Stimulated activated CD4-positive, alpha-beta T cell treated with anti-CD3 and anti-CD28 coated beads, Interleukin-4, amount 100 ng/mL, for 48 hours (primary cell): ENCODE results near the gene SLC49A3.

ENCODE experiments used
- DNase-seq, 2 donors: peaks; one replicate each; pipeline ENCODE4 v3.0.0-alpha.2; 2020; ENCODE audit warnings: low read depth in 2 of 2

The SLC49A3 gene

DNA sequence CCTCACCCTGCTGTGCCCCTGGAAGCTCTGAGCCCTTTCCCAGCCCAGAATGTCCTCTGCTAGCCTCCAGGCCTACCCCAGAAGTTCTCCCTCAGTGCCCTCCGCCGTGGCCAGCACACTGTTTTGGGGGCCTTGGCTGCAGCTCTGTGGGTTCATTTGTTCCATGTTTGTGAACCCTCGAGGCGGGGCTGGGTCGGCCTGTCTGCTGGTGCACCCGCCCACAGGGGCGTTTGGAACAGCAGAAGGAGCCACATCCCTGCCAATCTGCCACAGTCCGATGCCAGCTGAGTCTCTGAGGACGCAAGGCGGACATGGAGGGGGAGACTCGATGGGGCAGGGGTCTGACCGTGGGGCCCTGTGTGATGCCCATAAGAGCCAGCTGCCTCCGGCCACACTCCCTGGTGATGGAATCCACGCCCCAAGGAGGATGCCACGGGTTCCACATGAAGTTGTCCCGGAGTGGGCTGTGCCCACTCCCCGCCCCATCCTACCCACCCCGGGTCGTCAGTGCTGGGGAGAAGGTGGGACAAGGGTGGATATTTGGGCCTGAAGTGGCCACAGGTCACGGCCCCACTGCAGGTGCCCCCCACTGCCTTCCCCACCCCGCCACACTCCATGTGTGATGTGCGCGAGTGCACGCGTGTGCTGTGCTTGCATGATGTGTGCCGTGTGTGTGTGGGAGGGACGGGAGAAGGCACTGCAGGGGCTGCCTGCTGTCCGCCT is 22.0 kb downstream of the SLC49A3 start:
- no peak for DNase-seq

DNA sequence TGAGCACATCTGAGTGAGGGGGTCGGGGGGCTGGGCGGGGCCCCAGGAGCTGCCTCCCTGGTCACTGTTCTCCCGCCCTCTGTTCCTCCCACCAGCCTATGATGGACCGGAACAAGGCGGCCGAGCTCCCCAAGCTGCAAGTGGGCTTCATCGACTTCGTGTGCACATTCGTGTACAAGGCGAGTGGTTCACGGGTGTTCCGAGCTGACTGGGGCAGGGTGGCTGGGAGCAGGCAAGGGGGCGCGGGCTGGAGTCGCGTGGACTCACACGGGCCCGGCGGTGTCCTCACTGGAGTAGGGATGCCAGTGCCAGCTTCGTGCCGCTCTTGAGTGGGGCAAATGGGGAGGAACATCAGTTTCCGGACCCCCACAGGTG is 22.5 kb downstream of the SLC49A3 start:
- no peak for DNase-seq

DNA sequence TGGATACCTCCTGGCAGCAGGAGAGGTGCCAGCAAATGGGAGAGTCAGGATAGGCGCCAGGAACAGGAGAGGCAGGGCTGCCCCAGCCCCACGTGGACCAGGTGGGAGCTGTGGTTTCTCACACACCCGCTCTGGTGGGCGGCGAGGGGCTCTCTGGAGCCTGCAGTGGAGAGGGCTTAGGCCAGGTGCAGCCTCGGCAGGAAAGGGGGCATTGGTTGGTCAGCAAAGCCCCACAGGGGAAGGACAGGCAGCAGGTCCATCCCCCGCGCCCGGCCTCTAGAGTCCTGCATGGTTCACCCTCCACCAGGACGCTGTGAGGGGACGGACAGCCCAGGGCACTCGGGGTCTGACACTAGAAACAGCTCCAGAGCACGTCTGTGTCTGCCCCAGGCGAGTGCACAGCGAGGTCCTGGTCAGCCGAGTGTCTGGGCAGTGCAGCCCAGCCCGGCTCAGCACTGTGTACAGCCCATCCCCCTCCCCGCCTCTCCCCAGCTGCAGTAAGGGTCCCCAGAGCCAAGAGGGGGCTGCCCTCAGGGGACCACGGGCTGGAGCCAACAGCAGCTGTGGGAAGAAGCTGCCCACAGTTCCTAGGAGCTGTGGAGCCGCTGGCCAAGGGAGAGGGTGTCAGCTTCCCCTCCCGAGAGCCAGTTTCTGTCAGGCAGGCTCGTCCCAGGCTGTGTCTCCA is 23.1 kb downstream of the SLC49A3 start:
- DNase-seq: no peak

DNA sequence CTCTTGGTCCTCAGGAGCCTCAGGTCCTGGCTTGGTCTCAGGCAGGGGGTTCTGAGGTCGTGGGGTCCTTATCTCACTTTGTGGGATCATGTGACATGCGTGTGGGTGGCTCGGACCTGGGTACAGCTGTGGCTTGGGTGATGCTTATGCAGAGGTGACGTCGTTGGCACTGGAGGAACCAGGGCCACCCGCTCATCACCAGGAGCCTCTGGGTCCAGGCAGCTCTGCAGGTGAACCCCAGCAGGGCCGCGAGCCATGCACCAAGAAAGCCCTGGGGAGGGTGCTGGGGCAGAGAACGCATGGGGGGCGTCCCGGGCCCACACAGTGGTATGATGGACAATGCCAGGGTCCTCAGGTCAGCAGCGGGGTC is 23.6 kb downstream of the SLC49A3 start:
- no peak for DNase-seq

DNA sequence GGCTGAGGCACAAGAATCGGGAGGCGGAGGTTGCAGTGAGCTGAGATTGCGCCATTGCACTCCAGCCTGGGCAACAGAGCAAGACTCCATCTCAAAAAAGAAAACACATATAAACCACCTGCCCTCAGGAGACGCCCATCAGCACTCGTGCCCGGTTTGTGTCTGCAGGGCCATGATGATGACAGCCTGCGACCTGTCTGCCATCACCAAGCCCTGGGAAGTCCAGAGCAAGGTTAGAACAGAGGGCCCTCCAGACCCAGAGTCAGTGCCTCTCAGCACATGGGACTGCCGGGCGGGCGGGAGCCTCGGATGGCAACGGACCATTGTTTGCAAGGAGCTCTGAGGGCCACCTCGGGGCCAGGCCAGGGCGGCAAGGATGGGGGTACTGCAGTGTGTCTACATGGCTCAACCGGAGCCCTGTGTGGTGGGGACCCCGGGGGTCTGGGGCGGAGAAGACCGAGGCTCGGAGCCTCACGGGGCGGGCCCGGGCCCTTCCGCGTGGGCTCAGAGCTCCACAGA is 24.2 kb downstream of the SLC49A3 start:
- no peak for DNase-seq

DNA sequence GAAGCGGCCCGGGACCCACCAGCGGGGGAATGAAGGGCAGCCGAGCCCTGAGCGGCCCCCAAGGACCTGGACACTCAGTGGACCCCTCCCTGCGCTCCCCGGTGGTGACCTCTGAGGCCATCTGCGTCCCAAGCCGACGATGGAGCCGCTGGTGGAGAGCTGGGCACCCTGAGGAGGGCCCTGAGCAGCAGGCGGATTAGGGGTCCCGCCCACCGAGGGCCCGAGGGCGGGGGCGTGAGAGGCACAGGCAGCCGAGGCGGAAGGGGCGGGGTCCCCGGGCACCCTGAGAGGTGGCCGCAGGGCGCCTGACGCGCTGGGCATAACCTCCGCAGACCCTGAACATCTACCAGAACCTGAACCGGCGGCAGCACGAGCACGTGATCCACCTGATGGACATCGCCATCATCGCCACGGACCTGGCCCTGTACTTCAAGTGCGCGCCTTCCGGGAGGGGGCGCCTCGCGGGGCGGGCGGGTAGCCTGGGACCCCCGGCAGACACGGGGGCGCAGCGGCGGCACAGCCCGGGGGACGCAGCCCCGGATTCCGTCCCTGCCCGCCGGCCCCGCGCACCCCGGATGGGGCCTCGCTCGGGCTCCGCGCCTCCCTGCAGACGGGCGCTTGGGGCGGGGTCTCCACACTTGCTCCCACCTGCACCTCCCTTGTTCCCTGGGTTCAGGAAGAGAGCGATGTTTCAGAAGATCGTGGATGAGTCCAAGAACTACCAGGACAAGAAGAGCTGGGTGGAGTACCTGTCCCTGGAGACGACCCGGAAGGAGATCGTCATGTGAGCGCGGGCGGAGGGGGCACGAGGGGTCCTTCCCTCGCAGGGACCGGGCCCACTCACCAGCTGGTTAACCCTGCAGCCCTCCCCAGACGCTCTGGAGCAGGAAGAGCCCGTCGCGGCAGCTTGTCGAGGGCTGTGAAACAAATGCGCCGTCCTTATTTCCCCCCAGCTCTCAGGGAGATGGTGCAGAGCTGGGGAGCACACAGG is 25.2 kb downstream of the SLC49A3 start:
- peak; percentile 61 to 66 for DNase-seq

DNA sequence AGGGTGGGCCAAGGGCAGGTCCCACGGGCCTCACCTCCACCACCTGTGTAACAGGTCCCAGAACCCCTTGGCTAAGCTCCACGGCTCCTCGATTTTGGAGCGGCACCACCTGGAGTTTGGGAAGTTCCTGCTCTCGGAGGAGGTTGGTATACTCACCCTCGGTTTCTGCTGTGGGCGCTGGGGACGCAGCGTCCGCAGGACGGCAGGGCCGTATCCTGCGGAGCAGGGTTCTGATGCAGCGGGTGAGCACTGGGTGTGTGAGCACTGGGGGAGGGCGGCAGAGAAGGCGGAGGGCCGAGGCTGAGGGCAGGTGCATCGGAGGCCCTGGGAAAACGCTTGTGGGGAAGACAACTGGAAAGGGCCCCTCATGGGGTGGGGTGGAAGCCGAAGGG is 25.9 kb downstream of the SLC49A3 start:
- no peak for DNase-seq

DNA sequence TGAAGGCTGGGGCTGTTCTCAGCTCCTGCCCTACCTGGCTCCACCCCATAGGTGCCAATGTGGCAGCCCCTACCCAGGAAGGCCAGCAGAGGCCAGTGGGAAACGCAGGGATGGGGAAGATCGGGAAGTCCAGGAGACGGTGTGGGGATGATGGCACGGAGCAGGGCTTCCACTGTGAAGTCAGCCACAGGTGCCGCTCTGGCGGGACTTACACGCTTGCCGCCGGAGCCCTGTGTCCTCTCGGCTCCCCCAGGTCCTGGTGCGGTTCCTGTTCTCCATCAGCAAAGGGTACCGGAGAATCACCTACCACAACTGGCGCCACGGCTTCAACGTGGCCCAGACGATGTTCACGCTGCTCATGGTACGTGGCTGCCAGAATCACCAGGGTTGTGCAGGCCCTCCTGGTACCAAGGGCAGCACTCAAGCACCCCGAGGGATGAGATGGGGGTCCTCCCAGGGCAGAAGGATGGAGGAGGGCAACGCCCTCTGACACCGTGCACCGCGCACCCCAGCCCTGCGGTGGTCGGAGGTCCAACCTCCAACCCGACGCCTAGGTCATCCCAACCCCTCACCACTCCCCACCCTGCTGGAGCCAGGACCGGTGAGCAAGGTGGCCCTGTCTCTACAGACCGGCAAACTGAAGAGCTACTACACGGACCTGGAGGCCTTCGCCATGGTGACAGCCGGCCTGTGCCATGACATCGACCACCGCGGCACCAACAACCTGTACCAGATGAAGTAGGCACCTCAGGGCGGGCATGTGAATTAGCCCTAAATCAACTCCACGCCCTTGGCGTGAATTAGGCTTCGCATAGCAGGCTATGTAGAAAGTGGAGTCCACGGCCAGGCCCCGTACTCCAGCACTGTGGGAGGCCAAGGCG is 26.8 kb downstream of the SLC49A3 start:
- DNase-seq: no peak

DNA sequence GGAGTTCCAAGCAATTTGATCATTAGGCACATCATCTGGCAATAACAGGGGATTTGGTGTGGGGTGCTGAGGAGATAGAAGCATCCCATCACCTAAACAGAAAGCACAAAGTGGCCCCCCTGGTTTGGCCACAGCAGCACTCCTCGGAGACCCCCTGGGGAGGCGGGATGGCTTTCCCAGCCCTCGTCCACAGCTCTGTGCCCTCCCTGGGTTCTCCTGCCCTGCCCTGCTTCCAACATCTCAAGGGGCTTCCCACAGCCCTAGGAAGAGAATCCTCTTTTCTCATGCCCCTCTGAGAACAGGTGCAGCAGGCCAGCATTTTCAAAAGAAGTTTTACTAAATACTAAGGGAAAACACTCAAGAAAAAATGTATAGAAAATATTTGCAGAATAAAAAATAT is 27.7 kb downstream of the SLC49A3 start:
- DNase-seq: no peak

DNA sequence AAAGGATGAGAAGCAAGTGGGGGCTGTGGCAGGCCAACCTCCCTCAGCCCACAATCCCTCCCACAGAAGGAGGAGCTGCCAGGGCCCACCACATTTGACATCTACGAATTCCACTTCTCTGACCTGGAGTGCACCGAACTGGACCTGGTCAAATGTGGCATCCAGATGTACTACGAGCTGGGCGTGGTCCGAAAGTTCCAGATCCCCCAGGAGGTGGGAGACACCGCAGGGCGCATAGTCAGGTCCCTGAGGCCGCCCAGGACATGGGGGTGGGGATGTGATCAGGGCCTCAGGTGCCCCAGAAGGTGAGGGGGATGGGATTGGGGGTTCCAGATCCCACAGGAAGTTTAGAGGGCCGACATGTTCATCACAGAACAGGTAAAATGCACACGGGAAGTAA is 28.6 kb downstream of the SLC49A3 start:
- DNase-seq: no peak

DNA sequence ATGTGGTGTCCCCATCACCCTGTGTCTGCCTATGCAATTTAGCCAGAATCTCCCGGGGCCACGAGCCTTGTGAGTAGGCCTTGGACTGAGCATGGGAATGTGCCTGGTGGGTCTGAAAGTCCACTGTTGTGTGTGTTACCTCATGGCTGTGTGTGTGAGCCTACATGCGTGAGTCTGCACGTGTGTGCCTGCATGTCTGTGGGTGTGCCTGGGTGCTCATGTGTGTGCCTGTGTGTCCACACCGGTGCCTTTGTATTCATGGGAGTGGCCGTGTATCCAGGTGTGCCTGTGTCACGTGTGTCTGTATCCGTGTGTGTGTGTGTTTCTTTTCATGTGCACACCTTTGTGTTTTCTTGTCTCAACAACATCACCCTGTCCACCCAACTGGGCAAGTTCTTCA is 29.1 kb downstream of the SLC49A3 start:
- DNase-seq: no peak

DNA sequence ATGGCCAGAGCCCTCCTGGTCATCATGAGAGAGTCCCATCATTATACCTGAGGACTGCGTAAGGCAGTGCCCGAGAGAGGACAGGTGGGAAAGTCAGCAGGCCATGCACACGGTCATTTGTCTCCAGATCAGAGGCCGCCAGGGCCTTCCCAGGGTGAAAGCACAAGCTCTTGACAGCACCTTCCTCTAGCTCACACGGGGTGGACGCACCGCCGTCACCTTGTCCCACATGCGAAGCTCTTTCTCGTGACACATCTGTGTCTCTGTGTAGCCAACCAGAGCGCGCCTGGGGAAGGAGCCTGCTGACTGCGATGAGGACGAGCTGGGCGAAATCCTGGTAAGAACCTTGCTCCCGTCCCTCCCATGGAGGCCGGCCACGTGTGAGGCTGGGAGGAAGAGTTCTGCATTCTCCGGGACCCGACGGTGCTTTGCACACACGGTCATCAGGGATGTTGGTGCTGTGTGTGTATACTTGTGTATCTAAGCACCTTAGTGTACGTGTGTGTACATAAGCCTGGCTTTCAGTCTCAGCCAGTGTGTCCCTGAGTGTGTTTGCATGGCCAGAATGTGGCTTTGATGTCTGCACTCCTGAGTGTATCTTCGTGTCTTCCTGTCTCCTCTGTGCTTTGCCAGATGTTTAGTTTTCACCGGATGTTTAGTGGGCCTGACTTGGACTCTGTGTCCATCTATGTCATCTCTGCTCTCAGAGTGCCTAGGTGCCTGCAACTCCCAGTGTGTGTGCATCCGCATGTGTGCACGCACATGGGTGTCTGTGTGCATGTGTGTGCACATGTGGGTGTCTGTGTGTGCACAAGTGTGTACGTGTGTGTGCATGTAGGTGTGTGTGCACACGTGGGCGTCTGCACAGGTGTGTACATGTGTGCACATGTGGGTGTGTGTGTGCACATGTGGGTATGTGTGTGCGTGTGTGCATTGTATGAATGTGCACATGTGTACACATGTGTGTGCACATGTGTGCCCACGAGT is 30.0 kb downstream of the SLC49A3 start:
- DNase-seq: no peak

DNA sequence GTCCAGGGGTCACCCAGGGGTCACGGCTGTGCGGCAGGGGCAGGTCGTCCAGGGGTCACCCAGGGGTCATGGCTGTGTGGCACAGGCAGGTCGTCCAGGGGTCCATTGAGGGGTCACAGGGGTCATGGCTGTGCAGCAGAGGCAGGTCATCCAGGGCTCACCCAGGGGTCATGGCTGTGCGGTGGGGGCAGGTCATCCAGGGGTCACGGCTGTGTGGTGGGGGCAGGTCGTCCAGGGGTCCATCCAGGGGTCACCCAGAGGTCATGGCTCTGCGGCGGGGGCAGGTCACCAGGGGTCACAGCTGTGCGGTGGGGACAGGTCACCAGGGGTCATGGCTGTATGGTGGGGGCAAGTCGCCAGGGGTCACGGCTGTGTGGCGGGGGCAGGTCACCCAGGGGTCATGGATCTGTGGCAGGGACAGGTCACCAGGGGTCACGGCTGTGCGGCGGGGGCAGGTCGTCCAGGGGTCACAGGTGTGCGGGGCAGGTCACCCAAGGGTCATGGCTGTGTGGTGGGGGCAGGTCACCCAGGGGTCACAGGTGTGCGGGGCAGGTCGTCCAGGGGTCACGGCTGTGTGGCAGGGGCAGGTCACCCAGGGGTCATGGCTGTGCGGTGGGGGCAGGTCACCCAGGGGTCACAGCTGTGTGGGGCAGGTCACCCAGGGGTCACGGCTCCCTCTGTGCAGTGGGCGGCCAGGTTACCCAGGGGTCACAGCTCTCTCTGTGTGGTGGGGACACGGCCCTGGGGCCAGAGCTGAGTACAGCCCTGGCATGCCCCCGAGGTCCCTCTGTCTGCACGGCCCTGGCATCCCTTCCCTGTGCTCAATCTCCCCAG is 30.9 kb downstream of the SLC49A3 start:
- no peak for DNase-seq

DNA sequence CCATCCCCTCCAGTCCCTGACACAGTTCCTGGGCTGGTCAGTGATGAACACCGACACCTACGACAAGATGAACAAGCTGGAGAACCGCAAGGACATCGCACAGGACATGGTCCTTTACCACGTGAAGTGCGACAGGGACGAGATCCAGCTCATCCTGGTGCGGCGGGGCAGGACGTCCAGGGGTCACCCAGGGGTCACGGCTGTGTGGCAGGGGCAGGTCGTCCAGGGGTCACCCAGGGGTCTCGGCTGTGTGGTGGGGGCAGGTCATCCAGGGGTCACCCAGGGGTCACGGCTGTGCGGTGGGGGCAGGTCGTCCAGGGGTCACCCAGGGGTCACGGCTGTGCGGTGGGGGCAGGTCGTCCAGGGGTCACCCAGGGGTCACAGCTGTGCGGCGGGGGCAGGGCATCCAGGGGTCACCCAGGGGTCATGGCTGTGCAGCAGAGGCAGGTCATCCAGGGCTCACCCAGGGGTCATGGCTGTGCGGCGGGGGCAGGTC is 31.6 kb downstream of the SLC49A3 start:
- DNase-seq: no peak

DNA sequence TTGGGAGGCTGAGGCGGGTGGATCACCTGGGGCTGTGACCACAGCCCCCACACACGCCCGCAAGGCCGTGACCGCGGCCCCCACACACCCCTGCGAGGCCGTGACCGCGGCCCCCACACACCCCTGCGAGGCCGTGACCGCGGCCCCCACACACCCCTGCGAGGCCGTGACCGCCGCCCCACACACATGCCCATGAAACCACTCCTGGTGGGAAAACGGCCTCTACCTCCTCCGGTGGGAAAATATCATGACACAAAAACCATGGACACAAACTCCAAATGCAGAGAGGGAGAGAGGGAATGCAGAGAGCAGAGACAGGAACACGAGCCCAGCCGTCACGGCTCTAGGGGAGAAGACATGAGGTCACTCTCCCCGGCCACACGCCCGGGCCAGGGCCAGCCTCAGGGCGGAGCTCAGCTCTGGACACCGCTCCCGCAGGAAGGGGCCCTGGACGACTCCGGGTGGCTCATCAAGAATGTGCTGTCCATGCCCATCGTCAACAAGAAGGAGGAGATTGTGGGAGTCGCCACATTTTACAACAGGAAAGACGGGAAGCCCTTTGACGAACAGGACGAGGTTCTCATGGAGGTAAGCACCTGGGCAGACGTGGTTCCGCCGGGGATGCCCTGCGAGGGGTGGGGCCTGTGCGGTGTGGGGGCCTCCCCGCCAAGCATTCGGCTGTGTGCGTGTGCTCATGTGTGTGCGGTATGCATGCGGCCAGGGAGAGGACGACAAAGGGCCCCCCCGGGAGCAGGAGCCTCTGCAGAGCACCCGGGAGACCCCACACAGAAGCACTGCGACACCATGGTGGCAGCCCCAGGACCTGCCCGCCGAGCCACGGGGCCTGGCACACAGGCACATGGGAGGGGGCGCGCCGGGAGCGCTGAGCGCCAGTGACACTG is 32.3 kb downstream of the SLC49A3 start:
- DNase-seq: no peak

DNA sequence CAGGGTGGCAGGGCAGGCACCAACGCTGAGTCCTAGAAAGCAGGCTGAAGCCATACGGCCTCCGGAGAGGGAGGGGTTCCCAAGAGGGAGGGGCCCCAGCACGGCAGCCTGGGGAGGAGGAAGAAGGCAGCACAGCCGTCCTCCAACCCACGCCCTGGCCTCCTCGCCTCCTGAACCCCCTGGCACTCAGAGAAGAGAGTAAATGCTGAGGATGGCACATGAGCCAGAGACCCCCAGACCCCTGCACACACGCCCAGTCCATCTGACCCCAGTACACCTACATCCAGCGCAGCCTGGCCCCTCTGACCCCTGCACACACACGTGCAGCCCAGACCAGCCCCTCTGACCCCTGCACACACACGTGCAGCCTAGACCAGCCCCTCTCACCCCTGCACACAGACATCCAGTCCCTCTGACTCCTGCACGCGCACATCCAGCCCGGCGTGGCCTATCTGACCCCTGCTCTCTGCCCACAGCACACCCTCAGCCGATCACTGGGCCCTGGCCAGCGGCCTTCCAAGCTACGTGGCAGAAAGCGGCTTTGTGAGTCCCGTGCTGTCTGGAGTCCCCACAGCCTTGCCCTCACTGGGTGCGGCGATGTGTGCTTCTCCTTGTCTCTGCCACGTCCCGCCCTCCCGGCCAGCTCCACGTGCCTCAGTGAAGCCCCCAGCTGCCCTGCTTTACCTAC is 33.3 kb downstream of the SLC49A3 start:
- no peak for DNase-seq

DNA sequence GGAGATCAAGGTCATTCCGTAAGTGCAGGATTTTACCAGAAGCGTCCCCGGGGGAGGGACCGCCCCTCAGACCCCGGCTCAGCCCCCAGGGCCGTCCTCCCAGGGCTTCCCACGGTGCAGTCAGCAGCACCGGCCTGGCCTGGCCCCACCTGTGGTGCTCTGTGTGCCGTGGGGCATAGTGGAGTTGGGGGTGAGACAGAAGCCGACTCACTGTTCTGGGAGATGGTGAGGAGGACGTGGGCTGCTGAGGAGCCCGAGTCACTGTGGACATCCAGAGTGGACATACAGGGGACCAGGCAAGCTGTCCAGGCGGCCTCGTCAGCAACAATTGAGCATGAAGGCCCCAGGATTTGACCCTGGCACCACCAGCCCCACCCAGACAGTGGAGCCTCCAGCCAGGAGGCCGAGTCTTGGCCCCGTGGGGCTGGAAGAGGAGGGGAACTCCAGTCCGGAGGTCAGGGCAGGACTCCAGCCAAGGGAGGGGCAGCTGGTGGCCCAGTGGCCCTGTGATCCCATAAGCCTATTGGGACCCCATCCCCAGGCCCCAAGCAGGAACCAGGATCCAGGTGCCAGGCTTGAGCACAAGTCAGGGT is 34.0 kb downstream of the SLC49A3 start:
- DNase-seq: no peak
